Measurements from ENCODE around the gene PIGK. TPM values are rescaled to one million over a fixed set of nuclear protein-coding genes. Genes with fewer than 3 reads are reported as not detected.

PIGK gene
- total and polyA plus RNA-seq, 10 of the 15 experiments (the other 5 are each of a cell fraction or from before 2014, with no cell fraction given), result 9.1 to 27.4 (median 16.9) TPM

Small RNA genes within 50 kb of the gene (microRNA-seq; reads per million reads assigned to microRNA genes)
- not detected for gene MIR7156

Small RNA genes within 50 kb of the gene (small RNA-seq; reads per million reads assigned to genes)
- gene MIR7156, result not detected

Other genes with a start within 250 kb of the PIGK start
- not detected in 2 replicates for gene AK5, start 62.6 kb upstream of the PIGK start, total RNA-seq (2014; rRNA removed)
- not detected in 2 replicates for gene AK5, start 62.6 kb upstream of the PIGK start, total RNA-seq (2014; rRNA removed; fragmentation: Illumina TruSeq; extraction: Trizol)
- gene AK5, start 62.6 kb upstream of the PIGK start, total RNA-seq (2021), result 0.33 TPM in 1 of 2 replicates, not detected in the other
- not detected in 2 replicates for gene AK5, start 62.6 kb upstream of the PIGK start, polyA plus RNA-seq (2011; rRNA removed)
- gene AK5, start 62.6 kb upstream of the PIGK start, polyA plus RNA-seq (2014; fragmentation: Illumina TruSeq; extraction: Trizol), result not detected in 2 replicates
- not detected for gene AK5, start 62.6 kb upstream of the PIGK start, polyA plus RNA-seq (2014; fragmentation: Nextera tagmentation; extraction: Ambion mirVana)
- gene AK5, start 62.6 kb upstream of the PIGK start, polyA plus RNA-seq (2014; rRNA removed), result not detected in 2 replicates
- under 1 TPM in 1 of 2 experiments, not detected in 1; 0.08 TPM for gene AK5, start 62.6 kb upstream of the PIGK start, polyA plus RNA-seq (2016; fragmentation: Nextera tagmentation; extraction: Ambion mirVana)

Measured in GM12878 (cell line).